Smooth muscle cell (in vitro differentiated cells): ENCODE data around the gene PRKCH. TPM values are rescaled to one million over a fixed set of nuclear protein-coding genes. Genes with fewer than 3 reads are reported as not detected.

Experiments used
- DNase-seq: peaks from one replicate; lab custom pipeline; 2025; ENCODE audit not compliant: unreplicated experiment; lab: John Stamatoyannopoulos, UW
- H2AFZ ChIP-seq: fragments of 200-600 bp; sonication (generic); 2 replicates; pipeline ENCODE4 v1.6.0; 2016; ENCODE audit warnings: antibody characterized with exemption, low read depth, mild to moderate bottlenecking
- H3F3A ChIP-seq: fragments of 200-600 bp; sonication (generic); 2 replicates; pipeline ENCODE4 v1.6.0; 2017; ENCODE audit warnings: antibody characterized with exemption, low read depth
- H3K27ac ChIP-seq: fragments of 200-600 bp; sonication (generic); 2 replicates; pipeline ENCODE4 v1.5.1; 2016; ENCODE audit warnings: low read depth, mild to moderate bottlenecking
- H3K27me3 ChIP-seq: fragments of 200-600 bp; sonication (generic); 2 replicates; pipeline ENCODE4 v1.6.1; 2016; ENCODE audit warnings: low read depth, mild to moderate bottlenecking
- H3K36me3 ChIP-seq: fragments of 200-600 bp; sonication (generic); 2 replicates; pipeline ENCODE4 v1.5.1; 2016; ENCODE audit warnings: low read depth
- H3K4me1 ChIP-seq: fragments of 200-600 bp; sonication (generic); 2 replicates; pipeline ENCODE4 v1.5.1; 2016; ENCODE audit warnings: low read depth
- H3K4me2 ChIP-seq: fragments of 200-600 bp; sonication (generic); 2 replicates; pipeline ENCODE4 v1.6.0; 2016; ENCODE audit warnings: mild to moderate bottlenecking
- H3K4me3 ChIP-seq: fragments of 200-600 bp; sonication (generic); 2 replicates; pipeline ENCODE4 v1.5.1; 2016; ENCODE audit warnings: mild to moderate bottlenecking
- H3K79me2 ChIP-seq: fragments of 200-600 bp; sonication (generic); 2 replicates; pipeline ENCODE4 v1.6.0; 2016; ENCODE audit warnings: low read depth, mild to moderate bottlenecking
- H3K9ac ChIP-seq: fragments of 200-600 bp; sonication (generic); 2 replicates; pipeline ENCODE4 v1.6.0; 2016; ENCODE audit warnings: low read depth
- H3K9me3 ChIP-seq: fragments of 200-600 bp; sonication (generic); replicated peaks from 2 replicates; pipeline ENCODE4 v1.5.1; 2016; ENCODE audit warnings: low read depth
- H4K20me1 ChIP-seq: fragments of 200-600 bp; sonication (generic); 2 replicates; pipeline ENCODE4 v1.6.0; 2016; ENCODE audit warnings: low read depth
- CTCF ChIP-seq: fragments of 200-600 bp; sonication (generic); IDR thresholded peaks from 2 replicates; pipeline ENCODE4 v1.5.1; 2017; ENCODE audit warnings: borderline replicate concordance, mild to moderate bottlenecking, antibody characterized with exemption; ENCODE audit not compliant: insufficient read depth, poor library complexity, severe bottlenecking
- WGBS: methylation state at CpG from one replicate; pipeline ENCODE4 v1.1.7; 2016; ENCODE audit warnings: low lambda C conversion rate; 5-methylcytosine and 5-hydroxymethylcytosine counted together
- polyA plus RNA-seq: library from polyadenylated mRNA; unstranded; fragments of >200 nt; fragmentation: Nextera tagmentation; extraction: Ambion mirVana; gene quantifications from 2 replicates; pipeline ENCODE4 v1.2.1, GENCODE V29; 2016
- total RNA-seq: library from RNA; depleted of rRNA; stranded (reverse); fragments of >200 nt; gene quantifications from 2 replicates; pipeline ENCODE4 v1.2.3, GENCODE V29; 2014

PRKCH gene
- total and polyA plus RNA-seq, 2 experiments from 2014 or later = 1.5 to 7.6 TPM

GRCh38 chr14:61581340-61581739 lies 260.0 kb downstream of the PRKCH start:
- no peaks in the 10 kb centered on the region for H3K9me3 ChIP-seq
- no peak overlapping the region for H3K4me3 ChIP-seq
- H3K79me2 ChIP-seq = no peaks in the 10 kb centered on the region
- no peak overlapping the region for H3K9ac ChIP-seq
- H4K20me1 ChIP-seq = no peaks in the 10 kb centered on the region
- H3K36me3 ChIP-seq = no peaks in the 10 kb centered on the region
- WGBS = 50% methylated on average over 1 of the region's 1 CpG
- no peak overlapping the region for H2AFZ ChIP-seq
- H3K27me3 ChIP-seq = no peaks in the 10 kb centered on the region
- peaks cover 28% of the 10 kb centered on the region for H3F3A ChIP-seq
- H3K27ac ChIP-seq = no peak overlapping the region
- no peak for DNase-seq
- peaks cover 34% of the 10 kb centered on the region for H3K4me1 ChIP-seq
- no peak for TF ChIP-seq CTCF
- peak overlapping the region; percentile 8 for H3K4me2 ChIP-seq

- Histone ChIP-seq H3K9me3 (no peaks in the 10 kb centered on the region), H3K79me2 (no peaks in the 10 kb centered on the region), H4K20me1 (no peaks in the 10 kb centered on the region), H3F3A (peaks cover 28% of the 10 kb centered on the region), H3K4me3 (no peak overlapping the region), H3K36me3 (no peaks in the 10 kb centered on the region), H3K4me1 (peaks cover 35% of the 10 kb centered on the region), H3K4me2 (peak overlapping the region; percentile 13), H3K27ac (peak overlapping the region; percentile 20), H2AFZ (peak overlapping the region; percentile 33), H3K27me3 (no peaks in the 10 kb centered on the region), H3K9ac (no peak overlapping the region)
- TF ChIP-seq CTCF = no peak
- no peak for DNase-seq
- WGBS = 92% methylated on average over 3 of the region's 3 CpGs
Measured at GRCh38 chr14:61581955-61582615, 260.7 kb downstream of the PRKCH start.

GRCh38 chr14:61582815-61583214 lies 261.4 kb downstream of the PRKCH start:
- peaks cover 32% of the 10 kb centered on the region for H3K4me1 ChIP-seq
- peak overlapping the region; percentile 20 for H3K27ac ChIP-seq
- 89% methylated on average over 2 of the region's 2 CpGs for WGBS

More at GRCh38 chr14:61582815-61583214, 261.4 kb downstream of the PRKCH start:
- no peak for DNase-seq
- TF ChIP-seq CTCF = no peak
- Histone ChIP-seq H2AFZ (no peak overlapping the region), H3K9me3 (no peaks in the 10 kb centered on the region), H4K20me1 (no peaks in the 10 kb centered on the region), H3K4me2 (no peak overlapping the region), H3F3A (peaks cover 25% of the 10 kb centered on the region), H3K4me3 (no peak overlapping the region), H3K79me2 (no peaks in the 10 kb centered on the region), H3K9ac (no peak overlapping the region), H3K36me3 (no peaks in the 10 kb centered on the region), H3K27me3 (no peaks in the 10 kb centered on the region)
